Measurements from ENCODE around the gene CLASP1.

- TF ChIP-seq CTCF (IDR thresholded peaks at IDR 0.05) (no peak), POLR2A (IDR thresholded peaks at IDR 0.05) (no peak)
Observed at GRCh38 chr2:121519732-121520640, 129.3 kb downstream of the CLASP1 start.
